HG02623 (cell line): Measurements from ENCODE around the gene TMEM203.
"Not testable (repeated sequence)": the region's sequence is repeated elsewhere in the genome, so short reads cannot be mapped to it uniquely, and the experiment has no call there.

Experiments
- ATAC-seq: cut with Tn5 transposase; IDR thresholded peaks from one replicate; pipeline ENCODE4 v1.9.1; 2021; ENCODE audit warnings: moderate library complexity; ENCODE audit not compliant: unreplicated experiment

The TMEM203 gene, protein sequence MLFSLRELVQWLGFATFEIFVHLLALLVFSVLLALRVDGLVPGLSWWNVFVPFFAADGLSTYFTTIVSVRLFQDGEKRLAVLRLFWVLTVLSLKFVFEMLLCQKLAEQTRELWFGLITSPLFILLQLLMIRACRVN

DNA sequence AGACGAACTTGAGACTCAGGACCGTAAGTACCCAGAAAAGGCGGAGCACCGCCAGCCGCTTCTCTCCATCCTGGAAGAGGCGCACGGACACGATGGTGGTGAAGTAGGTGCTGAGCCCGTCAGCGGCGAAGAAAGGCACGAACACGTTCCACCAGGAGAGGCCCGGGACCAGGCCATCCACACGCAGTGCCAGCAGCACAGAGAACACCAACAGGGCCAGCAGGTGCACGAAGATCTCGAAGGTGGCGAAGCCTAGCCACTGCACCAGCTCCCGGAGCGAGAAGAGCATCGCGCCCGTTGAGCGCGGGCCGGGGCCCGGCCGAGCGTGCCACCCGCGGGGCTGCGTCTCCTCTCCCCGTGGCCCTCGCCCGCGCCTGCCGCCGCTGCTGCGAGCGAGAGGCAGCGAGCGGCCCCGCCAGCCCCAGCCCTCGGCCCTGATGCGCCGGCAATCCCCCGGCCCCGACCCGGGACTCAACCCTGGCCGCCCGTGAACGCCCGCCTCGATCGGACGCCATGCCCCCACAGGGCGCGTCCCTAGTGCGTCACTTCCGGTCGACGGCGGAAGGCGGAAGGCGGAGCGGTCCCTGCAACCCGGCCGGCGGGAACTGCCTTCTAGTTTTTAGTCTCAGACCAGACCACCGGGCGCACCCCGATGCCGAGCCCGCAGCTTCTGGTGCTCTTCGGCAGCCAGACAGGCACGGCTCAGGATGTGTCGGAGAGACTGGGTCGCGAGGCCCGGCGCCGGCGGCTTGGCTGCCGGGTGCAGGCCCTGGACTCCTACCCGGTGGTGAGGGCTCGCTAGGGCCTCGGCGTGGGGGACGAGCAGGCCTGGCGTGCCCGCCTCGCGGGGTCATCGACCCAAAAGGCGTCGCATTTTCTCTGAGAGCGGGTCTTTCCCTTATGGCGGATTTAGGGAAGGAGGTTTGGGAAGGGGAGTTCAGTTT, at the start of gene TMEM203, which contains the start of gene NDOR1:
Gene TMEM203, minus strand, starts transcription at position 523 of the 944 bp plus-strand sequence. Its CDS starts 234 bp downstream, at position 289.
Gene NDOR1, plus strand, starts transcription at position 575 of the 944 bp plus-strand sequence. Its CDS starts 78 bp downstream, at position 653.
- ATAC-seq = peak; percentile 34

DNA sequence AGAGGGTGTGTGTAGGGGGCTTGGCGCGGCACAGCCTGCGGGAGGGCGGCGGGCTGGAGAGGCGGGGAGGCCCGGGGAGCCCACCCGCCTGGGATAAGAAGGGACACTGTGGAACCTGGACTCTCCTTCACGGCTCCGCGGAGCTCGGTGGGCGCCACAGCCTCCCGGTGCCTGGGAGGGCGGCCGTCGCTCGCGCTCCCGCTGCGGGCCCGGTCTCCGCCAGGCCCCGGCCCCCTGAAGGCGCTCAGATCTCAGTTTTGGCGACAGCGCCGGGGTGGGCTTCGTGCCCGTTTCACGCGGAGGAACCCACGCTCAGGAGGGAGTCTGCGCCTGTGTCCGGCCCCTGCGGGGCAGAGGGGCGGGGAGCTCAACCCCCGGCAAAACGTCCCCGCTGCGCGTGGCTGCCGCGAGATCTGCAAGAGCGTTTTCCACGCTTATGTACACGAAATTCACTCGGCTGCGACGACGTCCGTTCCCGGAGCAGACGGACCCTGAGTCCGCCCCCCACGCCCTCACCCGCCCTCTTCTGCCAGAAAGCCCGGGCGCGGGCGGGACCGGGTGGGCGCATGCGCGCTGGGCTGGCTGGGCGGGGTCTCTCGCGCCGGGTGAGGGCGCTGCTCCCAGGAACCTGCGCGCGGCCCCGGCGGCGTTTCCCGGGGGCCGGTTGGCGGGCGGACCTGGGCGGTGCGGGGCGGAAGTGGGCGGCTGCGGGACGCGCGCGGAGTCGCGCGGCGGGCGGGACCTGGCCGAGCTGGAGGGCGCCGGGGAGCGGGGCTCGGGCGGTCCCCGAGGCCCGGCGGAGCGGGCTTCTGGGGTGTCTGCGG, 49.4 kb upstream of the TMEM203 start, which contains the start of gene NELFB:
Gene NELFB, plus strand, starts transcription at position 704 of the 824 bp plus-strand sequence.
- peak; percentile 76 for ATAC-seq

DNA sequence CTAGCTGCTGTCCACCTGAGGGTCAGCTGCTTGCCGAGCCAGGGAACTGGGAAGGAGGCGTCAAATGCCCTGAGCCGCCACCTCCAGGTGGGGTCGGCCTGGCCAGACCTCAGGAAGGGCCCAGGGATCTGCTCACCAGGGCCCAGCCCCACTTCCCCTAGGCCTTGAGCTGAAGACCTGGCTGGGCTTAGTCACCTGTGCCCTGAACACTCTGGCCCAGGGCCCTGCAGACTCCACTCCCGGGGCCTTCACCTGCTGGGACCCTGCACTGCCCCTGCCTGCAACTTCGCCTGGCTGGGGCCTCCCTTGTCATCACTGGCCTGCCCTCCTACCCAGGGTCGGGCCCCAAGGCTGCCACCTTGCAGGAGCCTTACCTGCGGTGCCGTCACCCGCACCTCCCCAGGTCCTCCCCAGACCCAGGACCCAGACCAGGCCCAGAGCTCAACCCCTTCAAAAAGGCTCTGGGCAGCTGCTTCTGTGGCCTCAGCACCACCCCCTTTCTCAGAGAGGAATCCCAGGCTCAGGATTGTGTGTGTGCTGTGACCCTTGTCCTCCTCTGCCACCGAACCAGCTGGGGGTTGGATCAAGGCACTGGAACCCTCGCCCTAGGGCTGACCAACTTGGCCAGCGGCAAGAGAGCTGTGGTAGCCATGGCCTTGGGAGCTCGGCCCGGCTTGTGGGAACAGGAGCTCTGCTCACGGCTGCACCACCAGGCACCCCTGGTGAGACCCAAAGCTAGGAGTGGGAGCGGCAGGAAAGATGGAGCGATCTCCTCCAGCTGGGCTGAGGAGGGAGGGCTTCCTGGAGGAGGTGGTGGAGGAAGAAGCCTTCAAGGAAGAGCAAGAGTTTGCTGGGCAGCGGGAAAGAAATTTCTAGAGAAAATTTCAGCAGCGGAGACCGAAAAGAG, 48.5 kb upstream of the TMEM203 start:
- ATAC-seq = no peak

DNA sequence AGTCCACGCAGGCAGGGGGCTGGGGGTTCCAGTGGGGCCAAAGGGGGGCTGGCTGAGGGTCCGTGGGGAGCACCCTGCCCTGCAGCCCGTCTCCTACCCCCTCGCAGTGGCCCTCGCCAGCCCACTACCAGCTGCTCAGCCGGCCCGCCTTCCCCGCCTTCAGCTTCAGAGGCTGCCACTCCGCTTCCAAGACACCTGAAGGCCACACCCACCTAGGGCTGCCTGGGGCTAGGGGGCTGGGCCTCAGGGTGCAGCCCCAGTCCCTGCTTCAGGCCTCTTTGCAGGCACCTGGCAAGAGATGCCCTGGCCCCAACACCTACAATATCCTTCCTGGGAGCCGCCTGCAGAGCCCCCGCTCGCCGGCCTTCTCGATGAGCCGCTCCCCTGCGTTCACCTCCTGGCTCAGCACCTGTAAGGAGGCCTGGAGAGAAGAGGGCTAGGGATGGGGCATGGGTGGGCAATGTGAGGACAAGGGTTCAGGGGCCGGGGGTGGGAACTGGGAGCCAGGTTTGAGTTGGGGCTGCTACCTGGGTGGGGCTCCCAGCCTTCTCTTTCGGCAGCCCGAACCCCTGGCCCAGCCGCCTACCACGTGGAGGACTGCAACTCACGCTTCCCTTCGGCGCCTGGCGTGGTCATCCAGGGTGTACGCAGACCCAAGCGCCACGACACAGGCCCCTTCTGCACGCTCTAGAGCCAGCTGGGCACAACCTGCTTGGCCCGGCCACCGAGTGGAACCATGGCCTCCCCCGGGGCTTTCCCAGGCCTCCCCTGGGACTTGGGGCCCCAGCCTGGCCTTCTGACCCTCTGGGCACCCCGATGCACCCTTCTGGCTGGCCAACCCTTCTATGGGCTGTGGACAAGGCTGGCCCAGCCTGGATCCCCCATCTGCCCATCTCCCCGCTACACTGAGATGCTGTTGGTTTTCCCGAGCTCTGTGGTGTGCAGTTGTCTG, 47.4 kb upstream of the TMEM203 start:
- ATAC-seq = no peak

DNA sequence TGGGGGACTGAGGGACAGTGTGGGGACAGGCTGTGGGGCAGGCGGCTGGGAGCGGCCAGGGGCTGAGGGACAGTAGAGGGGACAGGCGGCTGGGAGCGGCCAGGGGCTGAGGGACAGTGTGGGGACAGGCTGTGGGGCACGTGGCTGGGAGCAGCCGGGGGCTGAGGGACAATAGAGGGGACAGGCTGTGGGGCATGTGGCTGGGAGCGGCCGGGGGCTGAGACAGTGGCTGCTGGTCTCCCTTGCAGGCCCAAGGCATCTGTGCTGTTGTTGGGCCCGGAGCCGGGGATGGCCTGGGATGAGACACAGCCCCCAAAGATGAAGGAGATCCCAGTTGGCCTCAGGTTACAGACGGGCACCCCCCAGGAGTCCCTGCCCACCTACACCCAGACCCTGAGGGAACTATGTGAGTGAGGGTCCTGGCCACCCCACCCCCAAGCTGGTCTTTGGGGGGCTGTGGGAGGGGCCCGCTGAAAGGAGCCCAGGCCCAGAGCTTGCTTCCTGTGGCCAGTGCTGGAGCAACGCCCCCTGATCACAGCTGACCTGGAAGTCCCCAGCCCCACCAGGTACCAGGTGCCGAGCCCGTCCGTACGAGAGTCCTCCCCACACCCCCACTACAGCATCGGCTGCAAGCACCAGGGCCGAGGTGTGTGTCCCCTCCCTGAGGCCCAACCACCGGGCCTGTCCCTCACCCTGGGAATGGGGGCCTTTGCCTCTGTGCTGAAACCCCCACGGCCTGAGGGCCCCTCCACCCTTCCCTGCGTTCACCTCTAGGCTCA, 46.2 kb upstream of the TMEM203 start:
- ATAC-seq = no peak

DNA sequence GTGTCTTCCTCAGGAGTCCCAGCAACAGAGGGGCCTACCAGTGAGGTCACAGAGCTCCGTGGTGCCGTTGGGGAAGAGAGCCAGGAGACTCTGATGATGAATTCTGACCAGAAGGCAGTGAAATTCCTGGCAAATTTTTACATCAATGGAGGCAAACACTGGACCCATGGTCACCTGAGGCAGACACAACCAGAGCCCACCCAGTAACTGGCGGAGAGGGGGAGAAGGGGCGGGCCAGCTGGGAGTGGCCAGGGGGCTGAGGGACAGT, 45.7 kb upstream of the TMEM203 start, which contains the start of gene STPG3:
Gene STPG3, plus strand, starts transcription at position 93 of the 268 bp plus-strand sequence. Its CDS starts 1 bp downstream, at position 94.
- ATAC-seq = no peak

DNA sequence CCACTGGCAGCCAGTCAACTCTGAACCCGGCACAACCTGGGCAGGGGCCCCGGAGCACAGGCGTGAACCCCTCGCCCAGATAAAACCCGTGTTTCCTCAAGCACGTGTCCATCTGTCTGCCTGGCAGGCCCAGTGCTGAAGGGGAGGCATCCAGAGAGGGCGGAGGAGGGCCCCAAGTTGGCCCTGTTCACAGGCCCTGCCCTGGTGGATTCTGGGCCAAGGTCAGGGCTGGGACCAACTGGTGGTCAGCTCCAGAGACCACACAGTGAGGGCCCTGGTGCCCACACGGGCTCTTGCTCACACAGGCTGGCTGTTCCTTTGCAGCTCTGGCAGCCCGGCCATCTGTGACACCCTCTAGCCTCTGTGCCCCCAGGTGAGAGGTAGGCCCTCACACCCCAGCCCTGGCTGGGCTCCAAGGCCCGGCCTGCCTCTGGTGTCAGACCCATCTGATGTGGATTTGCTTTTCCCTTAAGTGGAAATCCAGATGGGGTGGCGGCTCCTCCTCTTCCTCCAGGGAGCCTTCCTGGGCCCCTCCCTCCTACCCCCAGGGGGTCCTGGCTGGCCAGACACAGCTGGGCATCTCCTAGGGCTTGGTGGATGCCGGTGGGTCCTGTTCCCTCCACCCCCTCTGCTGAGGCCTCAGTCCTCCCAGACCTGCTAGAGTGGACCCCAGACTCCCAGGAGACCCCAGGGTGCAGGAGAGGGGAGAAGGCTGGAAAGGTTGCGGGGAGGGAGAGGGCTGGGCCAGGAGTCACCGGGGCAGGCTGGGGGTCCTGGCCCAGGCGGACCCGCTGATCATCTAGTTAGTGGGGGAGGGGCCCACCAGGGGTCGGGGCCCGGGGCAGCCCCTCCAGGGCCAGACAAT, 45.1 kb upstream of the TMEM203 start:
- ATAC-seq = no peak

DNA sequence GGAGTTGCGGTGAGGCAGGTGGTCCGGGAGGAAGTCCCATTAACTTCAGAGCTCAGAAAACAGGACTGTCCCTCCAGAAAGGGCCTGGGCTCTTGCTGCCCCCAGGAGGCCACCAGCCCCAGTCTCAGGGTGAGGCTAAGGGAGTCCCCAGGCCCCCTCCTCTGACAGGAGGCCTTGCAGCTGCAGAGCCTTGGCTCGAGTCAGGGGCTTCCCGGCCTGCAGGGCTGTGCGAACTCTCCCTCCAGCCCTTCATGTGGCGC, 42.4 kb upstream of the TMEM203 start:
- no peak for ATAC-seq

DNA sequence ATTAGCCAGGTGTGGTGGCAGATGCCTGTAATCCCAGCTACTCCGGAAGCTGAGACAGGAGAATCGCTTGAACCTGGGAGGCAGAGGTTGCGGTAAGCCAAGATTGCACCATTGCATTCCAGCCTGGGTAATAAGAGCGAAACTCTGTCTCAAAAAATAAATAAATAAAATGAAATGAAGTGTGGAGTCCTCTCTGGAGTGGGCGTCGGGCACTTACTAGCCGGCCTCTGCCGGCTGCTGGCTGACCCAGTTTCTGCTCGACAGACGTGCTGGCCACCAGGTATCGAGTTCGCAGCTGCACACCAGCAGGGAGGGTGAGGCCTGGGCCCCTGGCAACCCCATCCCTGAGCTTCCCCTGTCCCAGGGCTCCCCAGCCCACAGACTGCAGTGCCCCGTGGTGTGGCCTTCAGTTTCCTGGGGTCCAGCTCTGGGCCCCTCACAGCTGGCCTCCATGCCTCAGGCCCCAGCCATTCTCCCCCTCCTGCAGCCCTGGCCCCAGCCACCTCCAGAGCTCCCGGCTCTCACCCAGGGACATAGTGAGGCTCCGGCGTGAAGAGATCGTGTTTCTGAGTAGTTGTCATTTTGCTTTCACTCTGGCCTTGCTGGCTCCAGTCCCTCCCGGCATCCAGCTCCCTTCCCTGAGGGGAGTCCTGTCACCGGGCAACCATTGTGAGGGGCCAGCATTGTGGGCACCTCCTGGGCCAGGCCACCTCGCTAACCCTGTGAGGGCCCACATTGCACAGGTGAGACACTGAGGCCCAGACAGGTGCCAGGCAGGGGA, 41.9 kb upstream of the TMEM203 start:
- no peak for ATAC-seq

DNA sequence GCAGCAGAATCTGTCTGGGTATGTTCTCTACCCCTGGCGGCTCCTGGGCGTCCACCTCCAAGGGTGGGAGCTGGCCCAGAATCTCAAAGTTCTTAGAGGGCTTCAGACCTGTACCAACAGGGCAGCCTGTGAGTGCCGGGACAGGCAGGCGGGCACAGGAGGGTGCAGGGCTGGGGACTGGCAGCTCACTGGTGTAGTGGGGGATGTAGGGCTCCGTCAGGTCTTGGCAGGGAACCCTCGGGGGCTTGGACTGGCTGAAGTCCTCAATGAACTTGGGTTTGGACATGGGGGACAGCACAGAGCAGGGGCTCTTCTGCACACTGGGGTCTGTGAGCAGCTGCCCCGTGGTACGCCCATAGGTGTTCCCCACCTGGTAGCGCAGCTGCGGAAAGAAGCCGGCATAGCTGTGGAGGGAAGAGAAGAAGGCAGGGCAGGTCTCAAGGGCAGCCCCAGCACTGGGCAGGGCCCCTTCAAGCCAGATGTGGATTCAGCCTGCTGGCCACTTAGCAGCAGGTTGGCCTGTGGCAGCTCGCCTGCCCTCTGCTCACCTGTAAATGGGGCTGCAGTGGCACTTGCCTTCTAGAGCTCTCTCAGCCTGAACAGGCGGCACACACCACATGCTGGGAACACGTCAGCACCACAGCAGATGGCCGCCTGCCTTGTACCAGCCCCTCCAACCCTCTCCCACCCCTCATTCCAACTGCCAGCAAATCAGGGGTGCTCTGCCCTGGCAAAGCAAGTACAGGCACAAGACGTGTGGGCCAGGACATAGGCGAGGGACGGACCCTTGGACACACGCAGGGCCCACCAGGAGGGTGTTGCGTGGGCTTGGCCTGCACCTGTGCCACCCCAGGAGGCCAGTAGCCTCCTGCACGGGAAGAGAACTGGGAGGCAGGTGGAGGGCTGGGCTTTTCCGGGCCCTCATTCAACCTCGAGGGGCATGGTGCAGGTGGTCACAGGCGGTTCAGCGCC, 40.3 kb upstream of the TMEM203 start:
- ATAC-seq = no peak

DNA sequence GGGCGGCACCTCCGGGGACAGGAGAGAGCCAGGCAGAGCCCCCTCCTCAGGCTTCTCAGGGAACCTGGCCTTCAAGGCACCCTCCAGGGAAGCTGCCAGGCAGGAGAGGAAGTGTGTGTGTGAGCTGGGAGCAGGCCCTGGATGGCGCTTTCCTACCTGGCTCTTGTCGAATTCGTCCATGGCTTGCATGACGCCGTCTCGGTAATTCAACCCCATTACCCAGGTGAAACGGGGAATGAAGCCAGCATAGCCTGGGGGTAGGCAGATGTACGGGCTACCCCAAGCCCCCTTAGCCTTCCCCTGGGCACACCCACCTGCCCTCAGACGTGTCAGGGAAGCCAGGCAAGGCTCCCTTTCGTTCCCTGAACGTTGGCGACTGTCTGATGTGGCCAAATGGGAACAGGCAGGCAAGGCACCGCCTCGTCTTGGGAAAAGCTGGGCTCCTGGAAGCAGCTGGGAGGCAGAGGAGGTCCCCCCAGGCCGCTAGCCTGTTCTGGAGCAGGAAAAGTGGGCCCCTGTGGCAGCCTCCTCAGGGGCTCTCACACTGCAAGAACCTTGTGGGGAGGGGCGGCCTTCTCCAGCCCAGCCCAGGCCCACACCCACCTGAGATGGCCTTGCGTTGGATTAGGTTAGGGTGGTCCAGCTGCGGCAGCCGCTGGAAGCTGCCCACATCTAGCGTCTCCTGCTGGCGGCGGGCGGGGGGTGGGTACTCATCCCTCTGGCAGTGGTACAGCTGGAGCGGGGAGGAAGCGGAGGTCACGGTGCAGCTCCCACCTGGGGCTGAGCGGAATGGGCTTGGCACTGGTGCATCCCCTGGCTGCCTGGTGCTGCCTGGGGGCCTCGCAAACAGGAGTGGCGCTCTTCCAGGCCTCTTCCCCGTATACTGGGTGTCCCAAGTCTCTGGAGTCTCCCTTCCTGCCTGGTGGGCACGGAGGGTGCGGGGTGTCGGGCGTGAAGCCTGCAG, 39.3 kb upstream of the TMEM203 start:
- no peak for ATAC-seq

DNA sequence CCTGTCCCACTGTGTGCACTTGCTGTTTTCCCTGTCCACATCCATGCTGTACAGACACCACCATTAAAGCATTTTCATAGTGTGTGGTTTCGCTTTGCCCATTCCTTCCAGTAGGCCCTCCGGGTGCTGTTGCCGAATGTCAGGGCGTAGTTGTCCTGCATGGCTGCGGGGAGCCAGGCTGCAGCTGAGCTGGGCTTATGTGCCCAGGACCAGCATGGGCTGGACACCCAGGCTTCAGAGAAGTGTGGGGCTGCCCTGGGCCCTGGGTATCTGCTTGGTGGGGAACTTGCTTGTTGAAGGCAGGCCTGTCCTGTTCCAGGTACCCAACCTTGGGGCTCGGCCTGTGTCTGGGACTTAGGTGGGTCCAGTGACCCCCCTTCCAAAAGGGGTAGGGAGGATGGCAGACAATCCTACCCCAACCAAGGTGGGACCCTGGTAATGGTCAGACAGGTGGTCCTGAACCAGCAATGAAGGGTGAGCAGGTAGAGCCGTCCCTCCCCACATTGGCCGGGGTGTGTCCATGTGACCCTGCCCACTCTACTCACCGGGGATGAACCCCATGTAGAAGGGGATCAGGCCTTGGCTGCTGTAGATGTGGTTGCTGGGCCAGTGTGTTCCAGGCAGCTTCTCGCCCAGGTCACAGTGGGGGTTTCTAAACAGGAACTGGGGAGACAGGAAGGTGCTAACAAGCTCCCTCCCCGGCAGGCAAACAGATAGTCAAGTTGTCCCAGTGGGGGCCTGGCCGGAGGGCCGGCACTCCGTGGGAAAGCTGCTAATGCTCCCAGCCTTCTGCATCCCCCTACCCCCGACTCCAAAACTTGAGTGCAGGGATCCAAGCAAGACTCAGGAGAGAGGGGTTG, 38.4 kb upstream of the TMEM203 start:
- ATAC-seq = no peak

DNA sequence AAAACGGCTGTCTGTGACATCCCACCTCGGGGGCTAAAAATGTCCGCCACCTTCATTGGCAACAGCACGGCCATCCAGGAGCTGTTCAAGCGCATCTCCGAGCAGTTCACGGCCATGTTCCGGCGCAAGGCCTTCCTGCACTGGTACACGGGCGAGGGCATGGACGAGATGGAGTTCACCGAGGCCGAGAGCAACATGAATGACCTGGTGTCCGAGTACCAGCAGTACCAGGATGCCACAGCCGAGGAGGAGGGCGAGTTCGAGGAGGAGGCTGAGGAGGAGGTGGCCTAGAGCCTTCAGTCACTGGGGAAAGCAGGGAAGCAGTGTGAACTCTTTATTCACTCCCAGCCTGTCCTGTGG, 37.8 kb upstream of the TMEM203 start:
- ATAC-seq = not testable (repeated sequence)
